GM21360 (cell line): ENCODE measurements around the gene LRP2.

Source experiments
- ATAC-seq: cut with Tn5 transposase; IDR thresholded peaks from one replicate; pipeline ENCODE4 v1.9.1; 2021; ENCODE audit warnings: mild to moderate bottlenecking, moderate library complexity; ENCODE audit not compliant: unreplicated experiment

The LRP2 gene

DNA sequence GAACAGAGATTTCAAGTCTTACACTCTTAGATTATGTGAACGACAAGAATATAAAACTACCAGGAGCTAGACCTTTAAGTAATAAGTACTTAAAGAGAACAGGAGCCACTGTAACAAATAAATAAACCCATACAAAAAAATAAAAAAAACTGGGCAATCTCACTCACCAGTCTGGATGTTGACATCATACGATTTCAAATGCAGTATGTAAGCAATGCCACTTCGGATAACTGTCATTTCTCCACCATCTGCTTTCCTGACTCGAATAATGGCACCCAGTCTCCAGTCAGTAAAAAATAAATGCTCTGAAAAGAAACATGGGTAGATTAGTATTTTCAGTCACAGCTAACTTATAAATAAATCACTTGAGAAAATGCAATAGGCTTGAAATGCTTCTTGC is 115.1 kb downstream of the LRP2 start:
- no peak for ATAC-seq

DNA sequence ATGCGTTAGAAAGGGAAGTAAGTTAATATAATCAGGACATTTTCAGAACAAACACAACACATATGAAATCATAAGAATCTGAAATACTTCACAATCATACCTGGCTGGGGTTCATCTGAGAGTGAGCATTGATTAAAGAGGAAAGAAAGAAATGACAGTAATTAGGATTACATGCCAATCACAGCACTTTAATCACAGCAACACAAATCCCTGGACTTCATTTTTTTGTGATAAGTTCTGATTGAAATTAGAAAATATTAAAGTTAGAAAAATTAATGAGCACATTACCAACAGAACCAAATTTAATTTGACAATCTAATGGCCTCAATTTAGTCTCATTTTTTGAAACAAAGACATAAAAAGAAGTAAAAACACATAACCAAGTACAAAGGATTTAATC is 121.9 kb downstream of the LRP2 start:
- no peak for ATAC-seq

GRCh38 chr2:169237939-169238338 is 124.4 kb downstream of the LRP2 start:
- no peak for ATAC-seq

GRCh38 chr2:169237286-169237685 is 125.0 kb downstream of the LRP2 start:
- no peak for ATAC-seq

- no peak for ATAC-seq
Observed at GRCh38 chr2:169232551-169233154, 129.7 kb downstream of the LRP2 start.

DNA sequence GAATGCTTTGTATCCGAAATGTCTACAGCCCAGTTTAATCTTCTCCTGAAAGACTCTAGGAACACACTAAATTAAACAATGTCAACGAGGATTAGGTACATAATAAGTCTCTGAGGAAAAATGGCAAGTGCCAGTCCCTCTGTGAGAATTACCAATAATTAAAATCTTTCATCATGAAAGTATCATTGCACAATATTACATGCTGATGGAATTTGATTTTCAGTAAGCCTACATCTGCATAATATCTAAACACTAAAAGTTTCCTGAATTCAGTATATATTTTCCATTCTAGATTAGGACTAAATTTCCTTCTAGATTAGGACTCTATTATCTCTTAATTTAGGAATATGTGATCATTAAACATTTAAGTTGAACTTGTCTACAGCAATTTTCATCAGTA is 132.1 kb downstream of the LRP2 start:
- no peak for ATAC-seq

GRCh38 chr2:169229590-169229989 is 132.7 kb downstream of the LRP2 start:
- ATAC-seq = no peak

GRCh38 chr2:169225906-169226305 is 136.4 kb downstream of the LRP2 start:
- no peak for ATAC-seq

- no peak for ATAC-seq
Observed at GRCh38 chr2:169225233-169225750, 137.0 kb downstream of the LRP2 start.

GRCh38 chr2:169222665-169223064 is 139.7 kb downstream of the LRP2 start:
- ATAC-seq = peak; percentile 84

DNA sequence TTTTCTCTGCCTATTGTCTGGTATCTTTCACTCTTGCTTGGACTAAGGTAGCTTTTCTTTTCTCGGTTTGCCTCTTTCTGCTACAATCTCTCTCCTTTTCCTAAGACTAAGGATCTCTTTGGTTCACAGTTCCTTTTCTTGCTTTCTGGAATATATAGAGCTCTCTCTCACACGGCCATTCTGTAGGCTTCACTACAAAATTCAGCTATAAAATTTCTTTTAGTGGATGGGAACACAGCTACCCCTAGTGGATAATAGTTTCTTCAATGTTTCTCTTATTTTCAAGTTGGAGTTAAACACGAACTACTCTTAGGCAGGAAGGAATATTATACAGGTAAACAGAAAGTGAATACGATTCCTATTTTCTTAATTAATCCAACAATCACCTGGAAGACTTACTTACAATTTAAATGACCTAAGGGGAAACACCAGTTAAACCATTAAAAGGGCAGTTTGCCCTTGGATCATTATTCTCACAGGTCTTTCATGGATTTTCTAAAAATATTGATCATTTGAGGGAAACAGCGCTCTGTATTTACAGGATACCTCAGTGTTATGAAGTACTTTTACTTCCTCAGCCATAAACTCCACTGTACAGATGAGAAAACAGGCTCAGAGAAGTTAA is 140.5 kb downstream of the LRP2 start:
- no peak for ATAC-seq

GRCh38 chr2:169210917-169211316 is 151.4 kb downstream of the LRP2 start:
- no peak for ATAC-seq

- no peak for ATAC-seq
Observed at GRCh38 chr2:169208026-169208425, 154.3 kb downstream of the LRP2 start.

DNA sequence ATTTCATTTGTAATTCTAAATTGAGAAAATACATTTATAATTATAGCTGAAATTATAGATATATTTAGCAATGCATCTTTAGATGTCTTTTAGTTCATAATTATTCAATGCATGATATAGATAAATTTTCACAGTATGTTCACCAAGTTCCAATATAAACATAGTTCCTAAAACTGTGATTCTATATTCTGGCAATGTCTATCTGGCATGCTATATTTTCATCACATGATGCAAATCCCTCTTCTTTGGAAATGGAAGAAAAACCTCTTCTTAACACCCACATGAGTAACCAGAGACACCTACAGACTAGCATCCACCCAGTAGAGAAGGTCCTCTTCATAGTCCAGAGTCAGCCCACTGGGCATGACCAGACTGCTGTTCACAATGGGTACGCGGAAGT is 157.2 kb downstream of the LRP2 start:
- no peak for ATAC-seq

DNA sequence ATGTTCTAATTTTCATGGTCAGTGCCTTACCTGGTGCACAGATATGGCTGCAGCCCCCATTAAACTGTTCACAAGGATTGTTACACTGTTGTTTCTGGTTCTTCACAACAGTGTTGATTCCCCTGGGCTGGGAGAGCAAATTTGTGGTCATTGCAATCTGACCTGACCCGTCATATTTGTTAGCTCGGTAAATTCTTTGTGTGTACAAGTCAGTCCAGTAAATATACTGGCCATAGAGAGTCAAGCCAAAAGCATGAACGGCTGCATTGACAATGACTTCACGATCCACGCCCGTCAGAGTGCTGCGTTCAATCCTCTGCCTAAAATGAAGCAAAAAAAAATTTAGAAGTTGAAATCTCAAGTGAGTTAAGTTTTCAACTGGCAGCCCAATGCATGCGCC is 158.4 kb downstream of the LRP2 start:
- no peak for ATAC-seq

DNA sequence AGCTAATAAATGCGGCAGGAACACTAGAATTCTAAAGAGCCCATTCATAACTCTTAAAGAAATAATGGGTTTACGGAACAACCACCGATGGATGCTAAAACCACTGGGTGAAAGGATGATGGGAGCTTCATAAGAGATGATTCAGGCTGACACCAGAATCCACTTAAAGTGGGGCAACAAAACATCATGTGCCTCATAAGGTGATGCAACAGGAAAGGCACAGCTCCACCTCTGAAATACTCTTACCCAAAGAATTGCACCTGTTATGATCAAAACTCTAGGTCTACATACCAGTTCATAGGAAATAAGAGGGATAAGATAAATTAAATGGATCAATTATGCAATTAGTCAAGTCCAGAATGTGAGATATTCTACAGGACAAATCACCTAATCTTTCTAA is 161.6 kb downstream of the LRP2 start:
- no peak for ATAC-seq

DNA sequence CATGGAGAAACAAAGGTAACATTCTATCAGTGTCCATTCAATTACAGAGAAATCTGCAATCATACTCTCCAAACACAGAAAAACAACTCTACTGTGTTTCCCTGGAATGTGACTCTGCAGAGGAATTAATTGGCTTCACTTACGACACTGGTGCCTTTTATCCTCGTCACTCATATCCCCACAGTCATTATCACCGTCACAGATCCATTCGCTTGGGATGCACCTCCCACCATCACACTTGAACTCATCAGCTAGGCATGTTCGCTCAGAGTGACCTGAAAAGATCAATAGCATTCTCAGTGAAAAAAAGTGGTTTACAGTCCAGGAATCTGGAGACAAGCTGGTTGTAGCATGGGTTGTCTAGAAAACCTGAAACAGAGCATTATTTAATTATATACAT is 168.7 kb downstream of the LRP2 start:
- ATAC-seq = no peak

GRCh38 chr2:169190197-169190775 is 172.0 kb downstream of the LRP2 start:
- no peak for ATAC-seq

DNA sequence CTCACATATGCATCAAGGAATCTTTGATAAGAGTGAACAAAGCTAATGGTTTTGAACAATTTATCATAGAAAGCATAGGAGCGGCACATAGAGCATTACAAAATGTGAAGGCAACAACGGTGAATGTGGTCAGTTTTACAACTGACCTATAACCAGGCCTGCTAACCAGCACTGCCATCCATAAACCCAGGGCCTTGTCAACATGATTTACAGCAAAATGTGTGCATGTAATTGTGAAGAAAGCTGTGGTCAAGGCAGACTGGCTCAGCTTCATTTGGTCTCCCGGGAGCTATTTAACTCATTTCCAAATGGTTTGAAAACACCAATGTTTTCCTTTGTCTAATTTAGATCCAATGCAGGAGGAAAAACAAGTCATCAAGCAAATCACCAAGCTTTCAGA is 173.2 kb downstream of the LRP2 start:
- ATAC-seq = no peak

DNA sequence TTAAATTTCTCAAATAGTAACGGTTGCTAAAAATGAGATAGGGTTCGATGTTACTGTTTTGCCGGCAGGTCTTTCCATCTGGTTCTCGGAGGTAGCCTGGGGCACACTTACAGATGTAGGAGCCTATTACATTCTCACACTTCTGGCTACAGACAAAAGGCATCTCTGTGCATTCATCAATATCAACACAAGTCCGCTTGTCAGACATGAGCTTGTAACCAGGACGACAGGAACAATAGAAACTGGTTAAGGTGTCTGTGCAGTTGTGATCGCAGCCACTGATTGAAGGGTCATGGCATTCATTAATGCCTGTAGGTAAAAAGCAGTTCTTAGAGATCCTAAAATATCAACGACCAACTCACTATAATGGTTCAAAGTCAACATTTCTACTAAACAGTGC is 176.6 kb downstream of the LRP2 start:
- ATAC-seq = no peak

DNA sequence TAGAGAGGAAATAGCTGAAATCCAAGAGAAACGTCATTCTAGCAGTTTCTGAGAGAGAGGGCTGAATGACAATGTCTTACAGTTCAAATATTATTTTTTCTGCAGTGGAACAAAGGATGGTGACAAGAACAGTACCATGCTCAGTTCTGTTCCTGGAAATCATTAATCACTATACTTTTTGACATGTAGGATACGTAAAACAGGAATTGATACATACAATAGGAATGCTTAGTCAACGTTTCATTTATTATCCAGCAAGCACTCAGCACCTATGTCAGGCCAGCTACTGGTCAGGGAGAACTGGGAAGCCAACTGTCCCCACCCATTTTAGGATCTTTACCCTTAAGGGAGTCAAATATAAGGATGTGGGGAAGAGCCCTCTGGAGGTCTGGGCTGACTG is 178.3 kb downstream of the LRP2 start:
- ATAC-seq = no peak

- ATAC-seq = no peak
Observed at GRCh38 chr2:169182573-169182972, 179.8 kb downstream of the LRP2 start.
